ENCODE measurements around the gene TBC1D23. TPM values are rescaled to one million over a fixed set of nuclear protein-coding genes. Genes with fewer than 3 reads are reported as not detected.

TBC1D23 gene
- total RNA-seq (10 to 100 TPM in 3 of 5 donors, 1 to 10 TPM in 2; 7.0 to 79.5 (median 61.4) TPM), polyA plus RNA-seq (10 to 100 TPM; 14.6 to 19.4 (median 15.1) TPM)
- long read RNA-seq, donor 1, partial matches to known transcripts = 0 of 1 reads
- long read RNA-seq, donor 1, other reads (novel, unspliced or antisense) = 0 of 1 reads
- long read RNA-seq, donor 2, transcript TBC1D23-204 (4 exons, 2,304 nt) = major isoform, 5 of 11 reads
- long read RNA-seq, donor 2, partial matches to known transcripts = 0 of 11 reads
- long read RNA-seq, donor 2, other reads (novel, unspliced or antisense) = 0 of 11 reads
- long read RNA-seq, donor 3, partial matches to known transcripts = 0 of 1 reads
- long read RNA-seq, donor 3, other reads (novel, unspliced or antisense) = 0 of 1 reads
- long read RNA-seq, donor 4, partial matches to known transcripts = 0 of 1 reads
- long read RNA-seq, donor 4, other reads (novel, unspliced or antisense) = 0 of 1 reads
- long read RNA-seq, donor 5, partial matches to known transcripts = 0 of 6 reads
- long read RNA-seq, donor 5, other reads (novel, unspliced or antisense) = 0 of 6 reads
- long read RNA-seq, donor 6 = 0 reads
- long read RNA-seq, donor 7, partial matches to known transcripts = 0 of 4 reads
- long read RNA-seq, donor 7, other reads (novel, unspliced or antisense) = 0 of 4 reads
- long read RNA-seq, donor 8, partial matches to known transcripts = 6 of 10 reads
- long read RNA-seq, donor 8, other reads (novel, unspliced or antisense) = 0 of 10 reads
- long read RNA-seq, donor 9 = 0 reads
- long read RNA-seq, donor 10, partial matches to known transcripts = 0 of 1 reads
- long read RNA-seq, donor 10, other reads (novel, unspliced or antisense) = 0 of 1 reads

GRCh38 chr3:100260685-100261484, at the start of gene TBC1D23:
TSS of gene TBC1D23 (plus strand) at chr3:100260992. CDS start at chr3:100261019, 27 bp downstream.
- Histone ChIP-seq H3K4me3 (peak within 1 kb of the TSS; percentile 83 to 94 (median 90)), H3K4me1 (peaks cover 13 to 58% (median 43%) of the 10 kb centered on the region in 4 donors), H3K36me3 (no peaks in the 10 kb centered on the region), H3K27me3 (no peaks in the 10 kb centered on the region), H3K9me3 (no peaks in the 10 kb centered on the region), H3K27ac (peak within 1 kb of the TSS; percentile 95 to 98 (median 97))
- WGBS, 5 donors = 0 to 1% (median 0%) methylated on average over 19 to 49 of the region's 49 CpGs
- TF ChIP-seq POLR2A (IDR thresholded peaks at IDR 0.05) (peak in 2 of 4 donors; percentile 46 to 91), CTCF (IDR thresholded peaks at IDR 0.05) (peak in 1 of 7 experiments; percentile 3), POLR2AphosphoS5 (IDR thresholded peaks at IDR 0.05) (peak; percentile 94 to 98 (median 96)), EP300 (IDR thresholded peaks at IDR 0.05) (no peak)
- DNase-seq = peak; percentile 97 to 100
- intact Hi-C loops (cut with DNase I; ENCODE audit: low total_unique reads) = loop anchor here (5.0 kb wide), 1 partner anchor 434 kb away; no protein-coding TSS in a partner anchor

GRCh38 chr3:100213891-100214573, 46.8 kb upstream of the TBC1D23 start:
- no peak for DNase-seq
- WGBS, 5 donors = 76 to 92% (median 87%) methylated on average over 7 of the region's 7 CpGs
- Histone ChIP-seq H3K4me1 (peaks cover 9 to 20% (median 13%) of the 10 kb centered on the region in 4 donors), H3K27ac (no peak overlapping the region), H3K36me3 (no peaks in the 10 kb centered on the region), H3K9me3 (peaks cover 0 to under 1% (median 0%) of the 10 kb centered on the region in 4 donors), H3K4me3 (no peak overlapping the region), H3K27me3 (no peaks in the 10 kb centered on the region)
- intact Hi-C loops (cut with DNase I; ENCODE audit: low total_unique reads) = no loop called here
- TF ChIP-seq EP300 (IDR thresholded peaks at IDR 0.05) (no peak), CTCF (IDR thresholded peaks at IDR 0.05) (no peak), POLR2A (IDR thresholded peaks at IDR 0.05) (no peak), POLR2AphosphoS5 (IDR thresholded peaks at IDR 0.05) (no peak)

- Histone ChIP-seq H3K9me3 (peaks cover 0 to 6% (median 0%) of the 10 kb centered on the region in 4 donors), H3K27me3 (no peaks in the 10 kb centered on the region), H3K27ac (no peak overlapping the region), H3K4me1 (peaks cover 9 to 20% (median 13%) of the 10 kb centered on the region in 4 donors), H3K36me3 (no peaks in the 10 kb centered on the region), H3K4me3 (no peak overlapping the region)
- no peak for DNase-seq
- intact Hi-C loops (cut with DNase I; ENCODE audit: low total_unique reads) = no loop called here
- WGBS, 5 donors = 42 to 65% (median 54%) methylated on average over 5 of the region's 5 CpGs
- TF ChIP-seq EP300 (IDR thresholded peaks at IDR 0.05) (no peak), POLR2A (IDR thresholded peaks at IDR 0.05) (no peak), CTCF (IDR thresholded peaks at IDR 0.05) (no peak), POLR2AphosphoS5 (IDR thresholded peaks at IDR 0.05) (no peak)
Measured at GRCh38 chr3:100214574-100214964, 46.2 kb upstream of the TBC1D23 start.

All from stomach (tissue), 19 donors.